ENCODE data around the gene IQCK. TPM values are rescaled to one million over a fixed set of nuclear protein-coding genes. Genes with fewer than 3 reads are reported as not detected.

IQCK gene
- total RNA-seq, 2 donors from 2014 or later: 13.1 to 13.2 TPM

DNA sequence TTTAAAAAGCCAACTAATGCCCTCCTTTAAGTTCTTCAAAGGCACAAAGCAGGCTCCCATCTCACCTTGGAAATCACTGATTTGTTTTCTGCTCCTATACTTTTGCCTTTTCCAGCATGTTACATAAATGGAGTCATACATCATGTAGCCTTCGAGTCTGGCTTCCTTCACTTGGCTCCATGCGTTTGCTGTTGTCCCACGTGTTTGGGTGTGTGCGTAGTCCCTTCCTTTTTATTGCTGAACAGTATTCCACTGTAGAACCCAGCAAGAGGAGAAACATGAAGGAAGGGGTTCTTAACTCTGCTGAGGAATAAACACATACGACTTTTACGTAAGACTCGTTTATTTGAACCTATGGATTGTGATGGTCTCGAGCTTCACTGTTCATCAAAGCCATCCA is 84.5 kb downstream of the IQCK start:
- Histone ChIP-seq H3K36me3 (no peaks in the 10 kb centered on the region), H3K27me3 (no peaks in the 10 kb centered on the region), H3K4me3 (no peak overlapping the region), H3K9ac (ENCODE audit: low read depth in 2 of 2, low read length in 2 of 2) (no peak overlapping the region), H3K9me3 (no peaks in the 10 kb centered on the region), H3K4me1 (no peaks in the 10 kb centered on the region), H3K27ac (no peak overlapping the region)
- intact Hi-C loops (cut with DNase I): no loop called here
- DNase-seq: no peak
- TF ChIP-seq, protein P1, sequence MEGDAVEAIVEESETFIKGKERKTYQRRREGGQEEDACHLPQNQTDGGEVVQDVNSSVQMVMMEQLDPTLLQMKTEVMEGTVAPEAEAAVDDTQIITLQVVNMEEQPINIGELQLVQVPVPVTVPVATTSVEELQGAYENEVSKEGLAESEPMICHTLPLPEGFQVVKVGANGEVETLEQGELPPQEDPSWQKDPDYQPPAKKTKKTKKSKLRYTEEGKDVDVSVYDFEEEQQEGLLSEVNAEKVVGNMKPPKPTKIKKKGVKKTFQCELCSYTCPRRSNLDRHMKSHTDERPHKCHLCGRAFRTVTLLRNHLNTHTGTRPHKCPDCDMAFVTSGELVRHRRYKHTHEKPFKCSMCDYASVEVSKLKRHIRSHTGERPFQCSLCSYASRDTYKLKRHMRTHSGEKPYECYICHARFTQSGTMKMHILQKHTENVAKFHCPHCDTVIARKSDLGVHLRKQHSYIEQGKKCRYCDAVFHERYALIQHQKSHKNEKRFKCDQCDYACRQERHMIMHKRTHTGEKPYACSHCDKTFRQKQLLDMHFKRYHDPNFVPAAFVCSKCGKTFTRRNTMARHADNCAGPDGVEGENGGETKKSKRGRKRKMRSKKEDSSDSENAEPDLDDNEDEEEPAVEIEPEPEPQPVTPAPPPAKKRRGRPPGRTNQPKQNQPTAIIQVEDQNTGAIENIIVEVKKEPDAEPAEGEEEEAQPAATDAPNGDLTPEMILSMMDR (IDR thresholded peaks at IDR 0.05): no peak

- intact Hi-C loops (cut with DNase I): no loop called here
Observed at GRCh38 chr16:19804538-19805323, 86.7 kb downstream of the IQCK start.

DNA sequence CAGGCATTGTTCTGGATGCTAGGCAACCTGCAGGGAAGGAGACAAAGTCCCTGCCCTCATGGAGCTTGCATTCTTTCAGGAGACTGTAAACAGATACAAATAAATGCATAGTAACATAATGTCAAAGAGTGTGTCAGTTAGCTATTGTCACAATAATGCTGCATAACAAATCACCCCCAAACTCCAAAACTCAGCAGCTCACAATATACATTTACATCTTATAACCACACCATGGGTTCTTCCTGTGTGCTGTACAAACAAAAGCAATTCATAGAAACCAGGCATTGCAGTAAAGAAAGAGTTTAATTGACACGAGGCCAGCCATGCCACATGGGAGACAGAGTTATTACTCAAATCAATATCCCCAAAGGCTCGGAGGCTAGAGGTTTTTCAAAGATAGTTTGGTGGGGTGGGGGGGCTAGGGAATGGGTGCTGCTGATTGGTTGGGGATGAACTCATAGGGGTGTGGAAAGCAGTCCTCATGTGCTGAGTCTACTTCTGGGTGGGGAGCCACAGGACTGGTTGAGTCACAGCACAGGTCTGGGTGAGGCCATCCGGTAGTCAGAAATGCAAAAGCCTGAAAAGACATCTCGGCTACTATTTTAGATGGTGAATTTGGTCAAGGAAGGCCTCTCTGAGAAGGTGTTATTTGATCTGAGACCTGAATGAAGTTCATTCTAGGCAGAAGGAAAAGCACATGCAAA is 87.5 kb downstream of the IQCK start:
- DNase-seq: no peak
- no peaks in the 10 kb centered on the region for H3K4me1 ChIP-seq
- no peak overlapping the region for H3K9ac ChIP-seq (ENCODE audit: low read depth in 2 of 2, low read length in 2 of 2)
- H3K27ac ChIP-seq: no peak overlapping the region
- H3K9me3 ChIP-seq: no peaks in the 10 kb centered on the region
- no peaks in the 10 kb centered on the region for H3K27me3 ChIP-seq
- no peaks in the 10 kb centered on the region for H3K36me3 ChIP-seq
- no peak overlapping the region for H3K4me3 ChIP-seq
- TF ChIP-seq, protein P1 (IDR thresholded peaks at IDR 0.05): no peak
- intact Hi-C loops (cut with DNase I): no loop called here

More at GRCh38 chr16:19804538-19805323, 86.7 kb downstream of the IQCK start:
- H3K9me3 ChIP-seq: no peaks in the 10 kb centered on the region
- TF ChIP-seq, protein P1 (IDR thresholded peaks at IDR 0.05): no peak
- H3K27me3 ChIP-seq: no peaks in the 10 kb centered on the region
- DNase-seq: peak; percentile 48
- H3K4me3 ChIP-seq: no peak overlapping the region
- no peak overlapping the region for H3K9ac ChIP-seq (ENCODE audit: low read depth in 2 of 2, low read length in 2 of 2)
- H3K27ac ChIP-seq: no peak overlapping the region
- no peaks in the 10 kb centered on the region for H3K4me1 ChIP-seq
- no peaks in the 10 kb centered on the region for H3K36me3 ChIP-seq

DNA sequence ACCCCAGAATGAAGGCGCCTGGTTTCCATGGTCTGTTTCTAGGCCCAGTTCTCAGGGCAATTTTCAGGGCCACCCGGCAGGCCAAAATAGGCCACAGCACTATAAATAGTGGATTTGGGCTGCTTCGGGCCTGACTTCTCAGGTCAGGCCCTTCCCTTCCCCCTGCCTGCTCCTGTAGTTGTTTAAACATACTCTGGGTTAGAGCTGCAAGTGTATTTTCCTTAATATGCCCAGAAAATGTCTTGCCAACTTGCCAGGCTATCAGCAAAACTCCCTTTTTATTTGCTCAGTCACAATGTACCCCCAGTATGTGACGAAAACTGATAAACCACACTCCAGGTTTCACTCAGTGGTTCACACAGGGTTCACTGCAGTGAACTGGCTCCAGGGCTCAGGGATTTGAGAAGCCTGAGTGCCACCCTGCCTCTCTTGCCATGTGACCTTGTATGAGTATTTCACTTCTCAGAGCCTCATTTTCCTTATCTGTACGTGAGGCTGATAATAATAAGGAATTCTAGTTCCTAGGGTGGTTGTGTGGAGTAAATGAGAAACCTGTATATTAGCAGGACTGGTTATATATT is 90.1 kb downstream of the IQCK start:
- Histone ChIP-seq H3K27me3 (no peaks in the 10 kb centered on the region), H3K36me3 (no peaks in the 10 kb centered on the region), H3K27ac (no peak overlapping the region), H3K4me3 (no peak overlapping the region), H3K4me1 (no peaks in the 10 kb centered on the region), H3K9me3 (no peaks in the 10 kb centered on the region), H3K9ac (ENCODE audit: low read depth in 2 of 2, low read length in 2 of 2) (no peak overlapping the region)
- DNase-seq: no peak
- TF ChIP-seq, protein P1 (IDR thresholded peaks at IDR 0.05): no peak
- intact Hi-C loops (cut with DNase I): no loop called here

DNA sequence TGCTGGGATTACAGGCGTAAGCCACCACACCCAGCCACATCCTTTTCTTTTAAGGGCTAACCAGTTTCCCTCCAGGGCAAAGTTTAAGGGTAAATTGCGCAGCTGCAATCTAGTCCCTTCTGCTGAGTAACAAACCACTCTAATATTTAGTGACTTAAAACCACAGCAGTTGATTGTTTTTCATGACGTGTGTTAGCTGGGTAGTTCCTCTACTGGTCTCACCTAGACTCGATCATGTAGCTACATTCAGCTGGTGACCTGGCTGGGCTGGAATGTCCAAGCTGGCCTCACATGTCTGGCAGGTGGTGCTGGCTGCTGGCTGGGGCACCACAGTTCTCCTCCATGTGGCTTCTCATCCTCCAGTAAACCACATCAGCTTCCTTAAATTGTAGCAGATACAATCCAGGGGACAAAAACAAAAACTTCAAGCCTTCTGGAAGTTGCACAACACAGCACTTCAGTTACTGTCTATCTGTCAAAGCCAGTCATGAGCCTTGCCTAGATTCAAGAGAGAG is 91.1 kb downstream of the IQCK start:
- intact Hi-C loops (cut with DNase I): no loop called here
- H3K9ac ChIP-seq (ENCODE audit: low read depth in 2 of 2, low read length in 2 of 2): no peak overlapping the region
- H3K27me3 ChIP-seq: no peaks in the 10 kb centered on the region
- H3K27ac ChIP-seq: no peak overlapping the region
- H3K4me3 ChIP-seq: no peak overlapping the region
- DNase-seq: no peak
- H3K4me1 ChIP-seq: no peaks in the 10 kb centered on the region
- TF ChIP-seq, protein P1 (IDR thresholded peaks at IDR 0.05): no peak
- no peaks in the 10 kb centered on the region for H3K9me3 ChIP-seq
- no peaks in the 10 kb centered on the region for H3K36me3 ChIP-seq
